Measurements from ENCODE around the gene MVB12B.

The MVB12B gene

DNA sequence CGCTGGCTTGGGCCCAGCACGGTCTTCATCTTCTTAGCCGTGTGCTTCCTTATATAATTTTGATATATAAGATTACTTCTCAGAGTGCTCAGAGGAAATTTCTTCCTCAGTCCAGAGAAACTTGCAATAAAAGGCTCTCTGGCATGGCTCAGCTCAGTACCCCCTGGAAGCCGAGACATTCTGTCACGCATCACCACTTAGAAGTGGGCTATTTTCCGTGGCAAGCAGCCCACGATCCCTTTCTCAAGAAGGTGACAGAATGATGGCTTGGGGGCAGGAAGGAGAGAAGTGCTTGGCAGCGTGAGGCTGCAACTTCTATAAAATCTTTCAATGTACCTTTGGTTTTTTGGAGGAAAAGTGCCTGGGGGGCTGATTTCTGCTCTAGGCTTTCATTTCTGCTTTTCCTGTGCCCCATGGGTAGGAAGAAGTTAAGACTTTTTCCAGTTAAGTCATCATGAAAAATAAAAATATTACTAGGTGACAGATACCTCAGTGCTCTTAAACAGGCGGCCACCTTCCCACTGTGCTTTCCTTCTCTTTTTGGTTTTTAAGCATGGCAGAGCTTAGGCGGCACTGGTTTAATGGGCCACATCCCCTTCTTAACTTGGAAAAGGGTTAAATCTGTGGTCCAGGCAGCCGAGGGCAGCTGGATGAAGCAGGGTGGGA is 104.6 kb downstream of the MVB12B start:
- DNase-seq (ENCODE audit: low read depth): no peak

DNA sequence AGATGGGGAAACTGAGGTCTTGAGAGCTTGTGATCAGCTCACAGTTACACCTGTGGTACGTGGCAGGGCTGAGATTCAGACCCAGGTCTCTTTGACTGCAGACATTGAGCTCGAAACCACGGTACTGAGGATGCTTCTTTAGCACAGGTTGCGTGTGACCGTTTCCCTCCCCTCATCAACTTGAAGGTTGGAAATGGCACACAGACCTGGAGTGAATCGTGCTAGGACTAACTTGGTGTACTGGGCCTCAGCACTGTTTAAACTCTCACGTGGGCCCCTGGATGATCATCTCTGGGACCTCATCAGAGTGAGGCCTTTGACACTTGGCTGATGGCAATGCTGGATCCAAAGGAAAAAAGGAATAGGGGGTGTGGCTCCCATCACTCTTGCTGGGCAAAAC is 106.0 kb downstream of the MVB12B start:
- DNase-seq (ENCODE audit: low read depth): no peak

- DNase-seq (ENCODE audit: low read depth): no peak
Observed at GRCh38 chr9:126435105-126435504, 108.5 kb downstream of the MVB12B start.

GRCh38 chr9:126435626-126436025 is 109.0 kb downstream of the MVB12B start:
- DNase-seq (ENCODE audit: low read depth): no peak

GRCh38 chr9:126436545-126437267 is 110.1 kb downstream of the MVB12B start:
- DNase-seq (ENCODE audit: low read depth): no peak

DNA sequence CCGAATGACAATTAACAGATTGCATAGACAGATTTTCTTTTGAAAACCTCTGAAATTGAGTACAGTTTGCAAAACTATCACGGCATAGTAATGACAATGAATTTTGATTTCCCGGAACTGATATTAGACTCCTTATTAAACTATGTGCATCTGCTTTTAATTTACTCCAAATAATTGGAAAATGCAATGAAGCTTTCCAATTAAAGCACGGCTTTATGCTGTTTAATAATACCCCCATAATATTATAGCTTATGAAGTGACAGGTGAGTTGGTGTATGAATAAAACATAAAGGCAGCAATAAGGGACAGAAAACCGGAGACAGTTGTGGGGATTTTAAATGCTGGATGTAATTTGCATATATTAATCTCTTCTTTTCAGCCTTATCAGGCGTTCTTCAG is 110.6 kb downstream of the MVB12B start:
- DNase-seq (ENCODE audit: low read depth): no peak

DNA sequence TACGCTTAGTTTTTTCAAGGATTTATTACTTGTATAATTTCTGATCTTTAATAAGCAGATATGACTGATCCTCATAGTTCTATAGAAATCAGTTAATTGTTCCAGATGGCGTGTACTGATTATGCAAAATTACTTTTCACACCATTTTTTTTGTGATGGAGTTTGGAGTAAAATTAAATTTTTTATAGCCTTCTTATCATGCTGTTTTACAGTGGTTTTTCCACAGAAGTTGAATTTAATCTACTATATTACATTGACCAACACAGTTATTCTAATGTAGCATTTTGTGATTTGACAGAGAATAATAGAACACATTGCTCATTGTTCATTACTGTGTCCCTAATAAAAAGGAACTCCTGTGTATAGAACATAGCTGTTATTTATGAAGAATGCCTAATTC is 111.1 kb downstream of the MVB12B start:
- DNase-seq (ENCODE audit: low read depth): no peak

GRCh38 chr9:126438741-126439401 is 112.2 kb downstream of the MVB12B start:
- DNase-seq (ENCODE audit: low read depth): no peak

GRCh38 chr9:126439402-126439765 is 112.8 kb downstream of the MVB12B start:
- DNase-seq (ENCODE audit: low read depth): no peak

- DNase-seq (ENCODE audit: low read depth): no peak
Observed at GRCh38 chr9:126439883-126440653, 113.4 kb downstream of the MVB12B start.

DNA sequence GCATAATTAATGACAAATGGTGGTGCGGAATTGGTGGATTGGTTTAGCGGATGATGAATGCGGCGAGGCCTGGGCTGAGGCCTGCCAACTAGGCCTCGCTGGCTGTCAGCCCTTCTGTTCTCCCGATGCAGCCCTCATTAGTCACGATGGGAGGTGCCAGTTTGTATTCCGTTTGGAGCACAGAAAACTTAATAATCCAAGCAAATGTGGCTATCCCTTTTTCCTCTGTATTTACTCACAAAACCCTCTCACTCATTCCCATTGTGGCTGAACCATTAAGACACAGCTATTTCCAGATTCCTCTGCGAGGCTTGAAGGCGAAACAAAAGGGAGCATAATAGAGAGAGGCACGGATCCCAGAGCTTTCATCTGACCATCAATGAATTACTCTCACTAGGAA is 114.3 kb downstream of the MVB12B start:
- DNase-seq (ENCODE audit: low read depth): no peak

GRCh38 chr9:126442636-126443035 is 116.0 kb downstream of the MVB12B start:
- no peak for DNase-seq (ENCODE audit: low read depth)

- no peak for DNase-seq (ENCODE audit: low read depth)
Observed at GRCh38 chr9:126443144-126443543, 116.5 kb downstream of the MVB12B start.

- DNase-seq (ENCODE audit: low read depth): no peak
Observed at GRCh38 chr9:126448136-126448535, 121.5 kb downstream of the MVB12B start.

- no peak for DNase-seq (ENCODE audit: low read depth)
Observed at GRCh38 chr9:126448865-126449577, 122.4 kb downstream of the MVB12B start.

DNA sequence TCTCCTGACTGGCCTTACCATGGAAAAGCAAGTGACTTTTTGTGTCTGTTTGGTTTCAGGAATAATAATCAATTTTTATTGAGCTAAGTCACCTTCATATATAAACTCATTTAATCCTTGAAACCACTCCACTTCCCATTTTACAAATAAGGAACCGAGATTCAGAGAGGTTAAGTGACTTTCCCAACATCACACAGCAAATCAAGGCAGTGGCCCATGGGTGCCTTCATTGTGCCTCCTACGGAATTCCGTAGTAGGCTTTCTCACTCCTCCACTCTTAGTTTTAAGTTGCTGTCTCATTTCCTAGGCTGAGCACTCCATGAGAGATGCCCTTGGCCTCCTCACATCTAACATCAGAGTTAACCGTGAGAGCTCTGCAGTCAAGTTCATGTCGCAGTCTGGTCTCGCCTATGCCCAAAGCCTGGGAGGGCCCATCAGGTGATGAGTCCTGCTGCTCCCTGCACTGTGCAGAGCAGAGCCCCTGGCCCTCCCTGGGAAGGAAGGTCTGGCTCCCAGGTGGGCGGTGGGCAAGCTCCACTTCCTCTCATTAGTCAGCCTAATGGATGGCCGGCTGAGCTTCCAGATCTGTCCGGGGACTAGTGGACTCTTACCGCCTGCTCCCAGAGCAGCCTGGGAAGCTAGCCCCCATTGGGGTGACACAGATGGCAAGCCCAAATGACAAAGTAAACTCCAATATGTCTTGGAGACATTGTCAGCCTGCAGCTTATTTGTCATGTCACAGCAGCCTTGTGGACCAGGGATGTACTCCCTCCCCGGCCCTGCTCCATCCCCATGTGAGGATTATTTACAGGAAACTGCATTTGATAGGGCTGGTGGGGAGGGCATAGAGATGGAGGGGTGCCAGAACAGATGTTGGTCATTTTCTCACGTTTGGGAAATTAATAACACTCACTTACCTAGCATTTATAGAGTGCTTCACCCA is 123.4 kb downstream of the MVB12B start:
- no peak for DNase-seq (ENCODE audit: low read depth)

DNA sequence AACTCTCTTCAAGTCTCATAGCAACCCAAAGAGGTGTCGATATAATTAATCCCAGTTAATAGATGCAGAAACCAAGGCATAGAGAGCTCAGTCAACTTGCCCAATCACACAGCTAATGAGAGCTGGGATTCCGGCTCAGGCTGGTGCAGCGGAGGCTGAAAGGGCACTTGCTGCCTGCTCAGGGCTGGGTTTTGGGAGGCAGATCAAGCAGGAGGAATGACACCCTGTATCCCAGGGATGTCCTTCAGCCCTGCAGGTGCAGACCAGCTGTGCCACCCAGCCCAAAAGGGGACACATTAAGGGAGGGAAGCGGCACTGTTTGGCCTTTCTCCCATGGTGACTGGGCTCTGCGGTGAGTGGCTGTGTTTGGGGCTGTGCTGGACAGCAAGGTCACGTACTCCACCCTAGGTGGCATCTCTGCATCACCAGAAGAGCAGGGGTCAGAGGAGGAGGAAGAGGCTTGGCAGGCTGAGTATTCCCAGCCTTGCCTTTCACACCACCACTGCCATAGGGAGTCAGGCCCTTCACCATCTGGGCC is 124.1 kb downstream of the MVB12B start:
- DNase-seq (ENCODE audit: low read depth): no peak

DNA sequence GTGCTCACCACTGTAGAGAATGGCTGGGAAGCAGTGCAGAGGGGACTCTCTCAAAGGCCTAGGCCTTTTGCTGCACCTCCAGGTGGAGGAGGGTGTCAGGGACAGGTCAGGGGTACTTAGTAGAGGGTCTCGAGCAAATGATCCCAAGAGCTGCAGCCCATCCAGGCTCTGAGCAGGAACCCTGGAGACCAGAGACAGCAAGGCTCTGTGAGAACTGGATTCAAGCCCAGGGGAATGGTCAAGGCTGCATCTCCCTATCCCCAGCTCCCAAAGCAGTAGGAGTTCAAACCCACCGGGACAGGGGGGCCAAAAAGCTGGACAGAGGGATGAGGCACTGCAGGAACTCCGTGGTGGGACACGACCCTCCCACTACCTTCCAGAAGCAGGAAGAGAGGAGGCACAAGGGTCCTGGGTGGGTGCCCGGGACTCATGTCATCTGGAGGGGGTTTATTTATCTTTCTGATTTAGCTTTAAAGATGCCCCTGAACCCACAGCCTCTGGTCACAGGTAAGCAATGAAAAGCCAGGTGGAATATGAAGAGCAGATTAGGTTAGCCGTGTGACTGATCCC is 124.8 kb downstream of the MVB12B start:
- no peak for DNase-seq (ENCODE audit: low read depth)

- no peak for DNase-seq (ENCODE audit: low read depth)
Observed at GRCh38 chr9:126452106-126452505, 125.5 kb downstream of the MVB12B start.

Data from stimulated activated CD8-positive, alpha-beta memory T cell treated with anti-CD3 and anti-CD28 coated beads, Interleukin-15, amount 100 ng/mL, for 24 hours (primary cell).